ENCODE results near the gene GRIN2A.
A peak's percentile ranks its signal among the peaks of the same experiment; 100 is the strongest.

Gene GRIN2A

DNA sequence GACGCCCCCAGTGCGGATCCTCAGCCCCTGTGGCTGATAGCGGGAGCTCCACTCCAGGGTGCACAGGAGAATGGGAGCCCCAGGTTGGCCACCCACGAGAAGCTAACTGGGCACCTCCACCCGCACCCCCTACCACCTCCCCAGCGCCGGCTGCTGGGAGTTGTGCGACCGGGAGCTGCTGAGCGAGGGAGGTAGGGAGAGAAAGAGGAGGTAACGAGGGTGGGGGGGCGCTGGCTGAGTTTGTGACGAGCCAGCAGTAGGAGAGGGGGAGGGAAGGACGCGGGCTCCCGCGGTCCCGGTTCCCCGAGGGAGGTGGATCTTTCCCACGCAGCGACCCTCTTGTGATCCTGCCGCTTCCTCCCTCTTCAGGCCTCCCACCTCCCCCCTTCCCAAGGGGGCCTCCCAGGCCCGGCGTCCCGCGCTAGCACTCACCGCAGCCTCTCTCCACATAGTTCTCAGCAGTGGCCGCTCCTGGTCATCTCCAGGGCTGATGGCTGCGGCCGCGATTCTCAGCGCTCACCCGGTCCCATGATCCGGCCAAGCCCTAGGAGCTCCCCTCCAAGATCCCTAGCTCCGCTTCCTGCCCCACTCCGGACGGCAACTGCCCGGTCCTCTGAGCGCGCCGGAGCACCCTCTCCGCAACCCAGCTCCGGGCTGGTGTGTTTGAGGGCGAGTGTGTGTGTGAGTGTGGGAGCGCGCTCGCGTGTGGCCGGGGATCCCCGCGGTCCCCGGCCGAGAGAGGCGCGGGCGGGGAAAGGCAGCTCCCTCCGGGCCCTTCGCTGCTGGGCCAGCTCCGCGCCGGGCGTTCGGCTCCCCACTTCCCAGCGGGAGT is at the start of gene GRIN2A:
Gene GRIN2A (minus strand): TSS at position 207 of the 832 bp plus-strand sequence. CDS start 2,017 bp downstream, outside the sequence.
- Mint-ChIP-seq H3K27me3 (ENCODE audit: low read depth, poor library complexity) (peaks cover 76% of the 10 kb centered on the region), H3K4me1 (peaks cover 14% of the 10 kb centered on the region), H3K36me3 (ENCODE audit: low read depth) (no peaks in the 10 kb centered on the region), H3K27ac (no peak within 1 kb of the TSS), H3K9me3 (peaks cover 2% of the 10 kb centered on the region), H3K4me3 (peak within 1 kb of the TSS; percentile 85)
- DNase-seq = peak; percentile 63
- no peak for TF ChIP-seq CTCF (IDR thresholded peaks at IDR 0.05)

DNA sequence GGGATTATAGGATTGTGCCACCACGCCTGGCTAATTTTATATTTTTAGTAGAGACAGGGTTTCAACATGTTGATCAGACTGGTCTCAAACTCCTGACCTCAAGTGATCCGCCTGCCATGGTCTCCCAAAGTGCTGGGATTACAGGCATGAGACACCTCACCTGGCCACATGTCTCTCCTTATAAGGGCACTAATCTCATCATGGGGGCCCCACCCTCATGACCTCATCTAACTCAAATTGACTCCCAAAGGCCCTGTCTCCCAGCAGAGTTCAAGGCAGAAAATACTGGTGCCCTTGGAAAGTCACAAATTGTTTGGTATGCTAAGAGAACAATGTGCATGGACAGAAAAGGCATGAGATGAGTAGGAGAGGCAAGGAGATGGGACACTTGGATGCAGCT is 49.3 kb upstream of the GRIN2A start:
- Mint-ChIP-seq H3K27me3 (ENCODE audit: low read depth, poor library complexity) (peaks cover 6% of the 10 kb centered on the region), H3K4me3 (no peak overlapping the region), H3K27ac (no peak overlapping the region)

GRCh38 chr16:10228779-10229178 is 46.6 kb upstream of the GRIN2A start:
- H3K9me3 Mint-ChIP-seq = peaks cover 29% of the 10 kb centered on the region
- DNase-seq = no peak
- H3K36me3 Mint-ChIP-seq (ENCODE audit: low read depth) = peaks cover 5% of the 10 kb centered on the region
- peaks cover 53% of the 10 kb centered on the region for H3K4me1 Mint-ChIP-seq
- peak overlapping the region; percentile 81 for H3K27ac Mint-ChIP-seq
- H3K27me3 Mint-ChIP-seq (ENCODE audit: low read depth, poor library complexity) = peaks cover 6% of the 10 kb centered on the region
- H3K4me3 Mint-ChIP-seq = peak overlapping the region; percentile 19
- no peak for TF ChIP-seq CTCF (IDR thresholded peaks at IDR 0.05)

More for the DNA sequence above, 49.3 kb upstream of the GRIN2A start:
- no peak for DNase-seq
- H3K4me1 Mint-ChIP-seq = peaks cover 31% of the 10 kb centered on the region
- TF ChIP-seq CTCF (IDR thresholded peaks at IDR 0.05) = no peak
- H3K36me3 Mint-ChIP-seq (ENCODE audit: low read depth) = peaks cover 5% of the 10 kb centered on the region
- peaks cover 29% of the 10 kb centered on the region for H3K9me3 Mint-ChIP-seq

GRCh38 chr16:10226987-10227306 is 44.7 kb upstream of the GRIN2A start:
- Mint-ChIP-seq H3K9me3 (peaks cover 12% of the 10 kb centered on the region), H3K36me3 (ENCODE audit: low read depth) (peaks cover 4% of the 10 kb centered on the region), H3K4me1 (peaks cover 57% of the 10 kb centered on the region), H3K27me3 (ENCODE audit: low read depth, poor library complexity) (peaks cover 8% of the 10 kb centered on the region), H3K4me3 (no peak overlapping the region), H3K27ac (peak overlapping the region; percentile 5)
- TF ChIP-seq CTCF (IDR thresholded peaks at IDR 0.05) = no peak
- DNase-seq = no peak

- Mint-ChIP-seq H3K27ac (peak overlapping the region; percentile 8), H3K9me3 (peaks cover 6% of the 10 kb centered on the region), H3K36me3 (ENCODE audit: low read depth) (no peaks in the 10 kb centered on the region), H3K27me3 (ENCODE audit: low read depth, poor library complexity) (peaks cover 9% of the 10 kb centered on the region), H3K4me1 (peaks cover 59% of the 10 kb centered on the region), H3K4me3 (peak overlapping the region; percentile 41)
- no peak for TF ChIP-seq CTCF (IDR thresholded peaks at IDR 0.05)
- peak; percentile 27 for DNase-seq
Observed at GRCh38 chr16:10226141-10226986, 44.1 kb upstream of the GRIN2A start.

All from nephron progenitor cell (in vitro differentiated cells).